Endodermal cell (in vitro differentiated cells): ENCODE measurements around the gene CUL3. TPM values are rescaled to one million over a fixed set of nuclear protein-coding genes. Genes with fewer than 3 reads are reported as not detected.

ENCODE experiments used
- DNase-seq: peaks from one replicate; pipeline ENCODE4 v3.0.0-alpha.2; 2017
- H3K27ac ChIP-seq: 2 replicates; pipeline ENCODE4 v1.5.1; 2013; ENCODE audit warnings: mild to moderate bottlenecking, low read depth, low read length, moderate library complexity
- H3K27me3 ChIP-seq: 2 replicates; pipeline ENCODE4 v1.6.1; 2013; ENCODE audit warnings: mild to moderate bottlenecking, low read length, moderate library complexity; ENCODE audit not compliant: insufficient read depth, control insufficient read depth, poor library complexity, severe bottlenecking
- H3K36me3 ChIP-seq: 2 replicates; pipeline ENCODE4 v1.7.0; 2013; ENCODE audit warnings: mild to moderate bottlenecking, low read length, moderate library complexity; ENCODE audit not compliant: control insufficient read depth, insufficient read depth
- H3K4me1 ChIP-seq: one replicate; pipeline ENCODE4 v1.7.0; 2013; ENCODE audit warnings: low read length; ENCODE audit not compliant: control insufficient read depth, insufficient read depth
- H3K4me3 ChIP-seq: 2 replicates; pipeline ENCODE4 v1.5.1; 2013; ENCODE audit warnings: mild to moderate bottlenecking, low read length, moderate library complexity
- H3K9ac ChIP-seq: 2 replicates; pipeline ENCODE4 v1.6.1; 2013; ENCODE audit warnings: mild to moderate bottlenecking, low read length, moderate library complexity; ENCODE audit not compliant: poor library complexity, severe bottlenecking; ENCODE audit errors: extremely low read depth
- H3K9me3 ChIP-seq: 2 replicates; pipeline ENCODE4 v1.6.1; 2013; ENCODE audit warnings: mild to moderate bottlenecking, low read length, moderate library complexity; ENCODE audit not compliant: control insufficient read depth
- H3K27ac Mint-ChIP-seq: 2 replicates; pipeline ENCODE4 v1.8.0; 2020; ENCODE audit warnings: mixed read lengths
- H3K27me3 Mint-ChIP-seq: 2 replicates; pipeline ENCODE4 v1.8.0; 2021; ENCODE audit warnings: mild to moderate bottlenecking, mixed read lengths; ENCODE audit not compliant: insufficient read depth
- H3K36me3 Mint-ChIP-seq: 2 replicates; pipeline ENCODE4 v1.8.0; 2020; ENCODE audit warnings: low read depth, mixed read lengths
- H3K4me1 Mint-ChIP-seq: 2 replicates; pipeline ENCODE4 v1.8.0; 2020; ENCODE audit warnings: mixed read lengths
- H3K4me3 Mint-ChIP-seq: 2 replicates; pipeline ENCODE4 v1.8.0; 2020; ENCODE audit warnings: mild to moderate bottlenecking, moderate library complexity, mixed read lengths
- H3K9me3 Mint-ChIP-seq: 2 replicates; pipeline ENCODE4 v1.8.0; 2020; ENCODE audit warnings: mild to moderate bottlenecking, mixed read lengths
- CTCF ChIP-seq: fragments of 200-600 bp; sonication (generic); conservative IDR thresholded peaks from 2 replicates; pipeline ENCODE4 v1.5.0; 2021; ENCODE audit warnings: antibody characterized with exemption, mild to moderate bottlenecking
- WGBS, 2 experiments: methylation state at CpG; one replicate each; pipeline versions ENCODE4 v1.1.5 to v1.1.7; 2013; ENCODE audit warnings: missing lambda C conversion rate in 2 of 2, mixed read lengths in 1 of 2; ENCODE audit not compliant: insufficient coverage in 1 of 2, insufficient read length in 1 of 2; 5-methylcytosine and 5-hydroxymethylcytosine counted together
- total RNA-seq, 2 donors: library from RNA; stranded (reverse); fragmentation: NEBNext Ultra II Directional in 1 of 2; extraction: Animal tissue kit (Norgen Biotek cat#: 25700) in 1 of 2; gene quantifications; 2 replicates in 1 of 2; 3 replicates in 1 of 2; pipeline ENCODE4 v1.2.1, GENCODE V29; 2021

Gene CUL3
- total RNA-seq, 2 donors from 2014 or later = 78.4 to 89.9 TPM

GRCh38 chr2:224457408-224458096 lies 127.6 kb downstream of the CUL3 start:
- H3K9me3 Mint-ChIP-seq = peaks cover 16% of the 10 kb centered on the region
- Histone ChIP-seq H3K9ac (no peak overlapping the region), H3K4me1 (no peaks in the 10 kb centered on the region), H3K27me3 (no peaks in the 10 kb centered on the region), H3K27ac (no peak overlapping the region), H3K9me3 (no peaks in the 10 kb centered on the region), H3K36me3 (no peaks in the 10 kb centered on the region), H3K4me3 (no peak overlapping the region)
- no peak for DNase-seq
- no peaks in the 10 kb centered on the region for H3K27me3 Mint-ChIP-seq
- WGBS, 2 experiments = 81 to 89% methylated on average over 8 to 10 of the region's 10 CpGs
- H3K4me1 Mint-ChIP-seq = peaks cover 4% of the 10 kb centered on the region
- H3K4me3 Mint-ChIP-seq = no peak overlapping the region
- H3K36me3 Mint-ChIP-seq = peaks cover 2% of the 10 kb centered on the region
- H3K27ac Mint-ChIP-seq = no peak overlapping the region
- TF ChIP-seq CTCF = no peak

GRCh38 chr2:224453892-224454291 lies 131.3 kb downstream of the CUL3 start:
- no peaks in the 10 kb centered on the region for H3K27me3 ChIP-seq
- no peak for DNase-seq
- no peak overlapping the region for H3K4me3 Mint-ChIP-seq
- no peaks in the 10 kb centered on the region for H3K4me1 ChIP-seq
- H3K9ac ChIP-seq = no peak overlapping the region
- H3K4me3 ChIP-seq = no peak overlapping the region
- H3K4me1 Mint-ChIP-seq = peaks cover 4% of the 10 kb centered on the region
- H3K9me3 Mint-ChIP-seq = peaks cover 14% of the 10 kb centered on the region
- no peak for TF ChIP-seq CTCF
- no peak overlapping the region for H3K27ac Mint-ChIP-seq
- no peaks in the 10 kb centered on the region for H3K27me3 Mint-ChIP-seq
- H3K9me3 ChIP-seq = no peaks in the 10 kb centered on the region
- no peak overlapping the region for H3K27ac ChIP-seq
- 89 to 100% methylated on average over 1 to 3 of the region's 3 CpGs for WGBS, 2 experiments
- no peaks in the 10 kb centered on the region for H3K36me3 ChIP-seq
- peaks cover 2% of the 10 kb centered on the region for H3K36me3 Mint-ChIP-seq

- H3K36me3 Mint-ChIP-seq = no peaks in the 10 kb centered on the region
- Histone ChIP-seq H3K9ac (no peak overlapping the region), H3K9me3 (no peaks in the 10 kb centered on the region), H3K27me3 (no peaks in the 10 kb centered on the region), H3K36me3 (no peaks in the 10 kb centered on the region), H3K27ac (no peak overlapping the region), H3K4me3 (no peak overlapping the region), H3K4me1 (no peaks in the 10 kb centered on the region)
- TF ChIP-seq CTCF = peak; percentile 84
- DNase-seq = peak; percentile 56
- H3K4me3 Mint-ChIP-seq = no peak overlapping the region
- no peaks in the 10 kb centered on the region for H3K4me1 Mint-ChIP-seq
- H3K27ac Mint-ChIP-seq = no peak overlapping the region
- WGBS, 2 experiments = 73 to 89% methylated on average over 1 to 4 of the region's 4 CpGs
- H3K27me3 Mint-ChIP-seq = no peaks in the 10 kb centered on the region
- H3K9me3 Mint-ChIP-seq = no peaks in the 10 kb centered on the region
These were observed 135.7 kb downstream of the CUL3 start for GRCh38 chr2:224449212-224450147.
